Measurements from ENCODE around the gene GJA9.

Gene GJA9

GRCh38 chr1:38831731-38832369 is 49.5 kb downstream of the GJA9 start:
- peaks cover 33% of the 10 kb centered on the region for H3K27me3 Mint-ChIP-seq (ENCODE audit: low read depth)

GRCh38 chr1:38829368-38829767 is 52.0 kb downstream of the GJA9 start:
- Mint-ChIP-seq H3K4me1 (ENCODE audit: low read depth) (no peaks in the 10 kb centered on the region), H3K36me3 (ENCODE audit: low read depth) (no peaks in the 10 kb centered on the region), H3K4me3 (no peak overlapping the region), H3K9me3 (no peaks in the 10 kb centered on the region), H3K27me3 (ENCODE audit: low read depth) (peaks cover 39% of the 10 kb centered on the region), H3K27ac (no peak overlapping the region)

More at GRCh38 chr1:38831731-38832369, 49.5 kb downstream of the GJA9 start:
- no peaks in the 10 kb centered on the region for H3K9me3 Mint-ChIP-seq
- H3K27ac Mint-ChIP-seq: no peak overlapping the region
- H3K4me1 Mint-ChIP-seq (ENCODE audit: low read depth): no peaks in the 10 kb centered on the region
- H3K4me3 Mint-ChIP-seq: no peak overlapping the region
- H3K36me3 Mint-ChIP-seq (ENCODE audit: low read depth): no peaks in the 10 kb centered on the region

GRCh38 chr1:38827318-38827717 is 54.1 kb downstream of the GJA9 start:
- Mint-ChIP-seq H3K9me3 (no peaks in the 10 kb centered on the region), H3K27me3 (ENCODE audit: low read depth) (peaks cover 32% of the 10 kb centered on the region), H3K36me3 (ENCODE audit: low read depth) (no peaks in the 10 kb centered on the region), H3K4me1 (ENCODE audit: low read depth) (no peaks in the 10 kb centered on the region), H3K27ac (no peak overlapping the region), H3K4me3 (no peak overlapping the region)

GRCh38 chr1:38826886-38827285 is 54.5 kb downstream of the GJA9 start:
- Mint-ChIP-seq H3K36me3 (ENCODE audit: low read depth) (no peaks in the 10 kb centered on the region), H3K27ac (no peak overlapping the region), H3K4me3 (no peak overlapping the region), H3K27me3 (ENCODE audit: low read depth) (peaks cover 37% of the 10 kb centered on the region), H3K9me3 (no peaks in the 10 kb centered on the region), H3K4me1 (ENCODE audit: low read depth) (no peaks in the 10 kb centered on the region)

- H3K9me3 Mint-ChIP-seq: no peaks in the 10 kb centered on the region
- H3K27ac Mint-ChIP-seq: no peak overlapping the region
- no peaks in the 10 kb centered on the region for H3K4me1 Mint-ChIP-seq (ENCODE audit: low read depth)
- no peaks in the 10 kb centered on the region for H3K36me3 Mint-ChIP-seq (ENCODE audit: low read depth)
- peaks cover 41% of the 10 kb centered on the region for H3K27me3 Mint-ChIP-seq (ENCODE audit: low read depth)
- no peak overlapping the region for H3K4me3 Mint-ChIP-seq
Observed at GRCh38 chr1:38826262-38826661, 55.1 kb downstream of the GJA9 start.
